B cell (primary cell): Measurements from ENCODE around the gene MOB3C.
"Not testable (repeated sequence)": the region's sequence is repeated elsewhere in the genome, so short reads cannot be mapped to it uniquely, and the experiment has no call there.

ENCODE experiments used
- CTCF ChIP-seq: fragments of 200-600 bp; IDR thresholded peaks from one replicate; pipeline ENCODE4 v1.8.0; 2022; ENCODE audit warnings: antibody characterized with exemption, mild to moderate bottlenecking
- EZH2 ChIP-seq: IDR thresholded peaks from 2 replicates; pipeline ENCODE4 v1.6.1; 2012; ENCODE audit warnings: borderline replicate concordance, low read depth, mild to moderate bottlenecking, moderate library complexity, low read length; ENCODE audit not compliant: insufficient read depth, poor library complexity, severe bottlenecking

- TF ChIP-seq CTCF, EZH2: not testable (repeated sequence)
Observed at GRCh38 chr1:46662919-46663318, 46.3 kb upstream of the MOB3C start.
